HG03095 (cell line): ENCODE results near the gene CALY.
"Not testable (repeated sequence)": the region's sequence is repeated elsewhere in the genome, so short reads cannot be mapped to it uniquely, and the experiment has no call there.

Experiments
- ATAC-seq: cut with Tn5 transposase; IDR thresholded peaks from one replicate; pipeline ENCODE4 v1.9.1; 2021; ENCODE audit warnings: moderate library complexity; ENCODE audit not compliant: unreplicated experiment

The CALY gene, protein sequence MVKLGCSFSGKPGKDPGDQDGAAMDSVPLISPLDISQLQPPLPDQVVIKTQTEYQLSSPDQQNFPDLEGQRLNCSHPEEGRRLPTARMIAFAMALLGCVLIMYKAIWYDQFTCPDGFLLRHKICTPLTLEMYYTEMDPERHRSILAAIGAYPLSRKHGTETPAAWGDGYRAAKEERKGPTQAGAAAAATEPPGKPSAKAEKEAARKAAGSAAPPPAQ

DNA sequence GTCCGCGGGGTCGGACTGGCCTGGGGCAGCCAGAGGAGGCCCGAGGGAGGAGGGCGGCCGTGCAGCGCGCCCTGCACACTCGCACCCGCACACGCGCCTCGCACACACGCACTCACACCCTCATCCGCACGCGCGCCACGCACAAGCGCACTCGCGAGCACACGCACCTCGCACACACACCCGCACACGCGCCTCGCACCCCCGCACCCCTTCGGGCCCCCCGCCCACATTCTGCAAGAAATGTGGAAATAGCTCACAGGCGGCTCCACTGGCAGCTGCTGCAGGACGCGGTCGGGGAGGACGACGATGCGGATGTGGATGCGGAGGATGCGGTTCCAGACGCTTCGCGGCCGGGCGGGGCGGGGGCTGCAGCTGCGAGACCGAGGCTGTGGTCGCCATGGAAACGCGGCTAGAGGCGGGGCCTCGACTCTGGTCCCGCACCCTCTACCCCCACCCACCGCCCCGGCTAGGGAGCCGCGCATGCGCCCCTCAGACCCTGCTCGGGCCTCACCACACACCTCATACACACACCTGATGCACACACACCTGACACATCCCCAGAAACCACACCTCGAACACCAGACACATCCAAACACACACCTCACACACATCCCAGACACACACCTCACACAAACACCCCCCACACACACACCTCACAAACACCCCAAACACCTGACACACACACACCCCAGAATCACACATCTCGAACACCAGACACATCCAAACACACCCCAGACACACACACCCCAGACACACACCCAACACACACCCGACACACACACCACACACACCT lies at the start of gene CALY:
CALY (minus strand) TSS at position 320 of the 793 bp plus-strand sequence. CDS start 7,907 bp downstream, outside the sequence.
- no peak for ATAC-seq

DNA sequence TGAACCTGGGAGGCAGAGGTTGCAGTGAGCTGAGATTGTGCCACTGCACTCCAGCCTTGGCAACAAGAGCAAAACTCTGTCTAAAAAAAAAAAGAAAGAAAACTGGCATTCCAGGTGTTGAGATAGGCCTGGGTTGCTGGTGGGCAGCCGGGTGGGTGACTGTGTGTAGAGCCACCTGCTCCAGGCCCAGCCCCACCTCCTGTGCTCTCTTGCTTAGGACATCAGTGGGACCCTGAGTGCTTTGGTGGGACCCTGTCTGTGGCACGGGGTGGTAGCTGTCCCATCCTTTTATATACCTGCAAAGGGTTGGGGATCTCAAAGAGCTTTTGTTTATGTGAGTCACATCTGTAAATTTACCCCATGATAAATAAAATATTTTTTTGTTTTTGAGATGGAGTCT lies 48.5 kb upstream of the CALY start:
- no peak for ATAC-seq

DNA sequence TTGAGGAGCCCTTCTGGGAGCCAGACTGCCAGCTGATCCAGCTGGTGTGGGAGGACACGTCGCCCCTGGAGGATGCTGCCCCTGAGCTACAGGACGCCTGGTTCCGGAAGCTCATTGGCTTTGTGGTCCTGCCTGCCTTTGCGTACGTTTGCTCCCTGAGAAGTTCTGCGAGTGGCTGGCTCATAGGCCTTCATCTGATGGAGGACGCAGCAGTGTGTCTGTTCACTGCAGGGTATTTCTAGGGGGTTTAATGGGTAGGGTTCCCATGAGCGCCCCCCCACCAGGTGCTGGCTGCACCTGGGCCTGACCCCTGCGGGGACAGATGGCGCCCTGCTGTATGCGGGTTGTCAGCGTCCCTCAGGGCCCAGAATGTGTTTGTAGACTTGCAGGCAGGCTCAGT lies 47.4 kb upstream of the CALY start:
- ATAC-seq, result no peak

DNA sequence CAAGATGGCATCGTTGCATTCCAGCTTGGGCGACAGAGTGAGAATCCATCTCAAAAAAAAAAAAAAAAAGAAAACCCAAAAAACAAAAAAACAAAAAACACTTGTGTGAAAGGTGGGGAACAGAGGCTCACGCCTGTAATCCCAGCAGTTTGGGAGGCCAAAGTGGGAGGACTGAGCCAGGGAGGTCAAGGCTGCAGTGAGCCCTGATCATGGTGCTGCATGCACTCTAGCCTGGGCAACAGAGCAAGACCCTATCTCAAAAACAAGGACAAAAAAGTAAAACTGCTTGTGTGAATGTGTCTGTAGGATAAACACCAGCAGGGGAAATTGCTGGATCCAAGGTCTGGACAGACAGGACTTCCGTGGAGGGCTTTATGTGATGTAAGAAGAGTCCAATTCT lies 46.9 kb upstream of the CALY start:
- no peak for ATAC-seq

DNA sequence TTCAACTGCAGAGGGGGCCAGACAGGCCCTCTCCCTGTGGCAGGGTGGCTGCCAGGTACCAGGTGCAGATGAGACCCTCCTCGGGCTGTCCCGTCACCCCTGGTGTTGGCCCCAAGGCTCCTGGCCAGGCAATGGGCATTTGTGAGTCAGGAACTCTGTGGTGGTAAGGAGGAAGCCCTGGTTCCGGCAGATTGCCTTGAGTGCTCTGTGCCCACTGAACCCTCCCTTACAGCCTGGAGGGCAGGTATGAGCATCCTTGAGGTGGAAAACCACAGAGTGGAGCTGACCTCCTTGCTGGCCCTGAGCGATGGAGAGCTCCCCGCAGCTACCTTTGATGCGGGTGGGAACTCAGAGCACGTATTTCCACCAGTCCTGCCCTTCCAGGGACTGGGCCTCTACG lies 44.3 kb upstream of the CALY start:
- no peak for ATAC-seq

DNA sequence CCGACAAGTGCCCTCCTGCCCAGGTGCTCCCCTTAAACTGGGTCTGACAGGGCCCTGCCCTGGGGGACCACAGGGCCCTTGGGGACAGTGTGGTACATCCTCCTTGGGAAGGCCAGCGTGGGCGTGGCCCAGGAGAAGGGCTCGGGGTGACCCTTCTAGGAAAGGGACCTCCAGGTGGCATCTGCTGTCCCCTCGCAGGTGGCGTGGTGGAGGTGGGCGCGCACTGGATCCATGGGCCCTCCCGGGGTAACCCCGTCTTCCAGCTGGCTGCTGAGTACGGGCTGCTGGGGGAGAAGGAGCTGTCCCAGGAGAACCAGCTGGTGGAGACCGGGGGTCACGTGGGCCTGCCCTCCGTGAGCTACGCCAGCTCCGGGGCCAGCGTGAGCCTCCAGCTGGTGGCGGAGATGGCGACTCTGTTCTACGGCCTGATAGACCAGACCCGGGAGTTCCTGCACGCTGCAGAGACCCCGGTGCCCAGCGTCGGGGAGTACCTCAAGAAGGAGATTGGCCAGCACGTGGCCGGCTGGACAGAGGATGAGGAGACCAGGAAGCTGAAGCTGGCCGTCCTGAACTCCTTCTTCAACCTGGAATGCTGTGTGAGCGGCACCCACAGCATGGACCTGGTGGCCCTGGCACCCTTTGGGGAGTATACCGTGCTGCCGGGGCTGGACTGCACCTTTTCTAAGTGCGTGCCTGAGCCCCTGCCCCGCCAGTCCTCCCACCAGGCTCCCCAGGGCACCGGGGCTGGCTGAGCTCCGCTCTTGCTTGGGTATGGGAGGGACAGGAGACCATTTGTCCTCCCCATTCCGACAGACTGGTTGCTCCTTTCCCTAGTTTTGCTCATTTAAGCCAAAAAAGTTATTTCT lies 43.3 kb upstream of the CALY start:
- no peak for ATAC-seq

DNA sequence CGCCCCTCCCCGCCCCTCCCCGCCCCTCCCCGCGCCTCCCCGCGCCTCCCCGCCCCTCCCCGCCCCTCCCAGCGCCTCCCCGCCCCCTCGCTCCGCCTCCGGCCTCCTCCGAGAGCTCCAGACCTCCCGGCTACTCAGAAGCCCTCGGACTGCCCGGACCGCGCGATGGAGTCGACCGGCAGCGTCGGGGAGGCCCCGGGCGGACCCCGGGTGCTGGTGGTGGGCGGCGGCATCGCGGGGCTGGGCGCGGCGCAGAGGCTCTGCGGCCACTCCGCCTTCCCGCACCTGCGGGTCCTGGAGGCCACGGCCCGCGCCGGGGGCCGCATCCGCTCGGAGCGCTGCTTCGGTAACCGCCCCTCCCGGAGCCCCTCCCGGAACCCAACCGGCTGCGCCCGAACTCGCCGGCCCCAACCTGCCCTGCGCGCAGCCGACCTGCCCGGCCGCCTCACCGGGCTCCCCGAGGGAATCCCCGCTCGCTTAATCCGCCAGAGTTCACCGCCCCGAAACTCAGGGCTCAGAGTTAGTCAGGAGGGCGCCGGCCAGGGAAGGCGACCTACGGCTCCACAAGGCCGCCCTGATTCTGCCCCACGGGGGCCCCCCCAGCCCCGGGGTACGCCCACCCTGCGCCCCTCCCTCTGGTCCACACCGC lies 42.6 kb upstream of the CALY start, which contains the start of gene PAOX:
PAOX (plus strand) TSS at position 111 of the 649 bp plus-strand sequence; CDS start at position 166, 55 bp downstream.
- ATAC-seq, result peak; percentile 50

DNA sequence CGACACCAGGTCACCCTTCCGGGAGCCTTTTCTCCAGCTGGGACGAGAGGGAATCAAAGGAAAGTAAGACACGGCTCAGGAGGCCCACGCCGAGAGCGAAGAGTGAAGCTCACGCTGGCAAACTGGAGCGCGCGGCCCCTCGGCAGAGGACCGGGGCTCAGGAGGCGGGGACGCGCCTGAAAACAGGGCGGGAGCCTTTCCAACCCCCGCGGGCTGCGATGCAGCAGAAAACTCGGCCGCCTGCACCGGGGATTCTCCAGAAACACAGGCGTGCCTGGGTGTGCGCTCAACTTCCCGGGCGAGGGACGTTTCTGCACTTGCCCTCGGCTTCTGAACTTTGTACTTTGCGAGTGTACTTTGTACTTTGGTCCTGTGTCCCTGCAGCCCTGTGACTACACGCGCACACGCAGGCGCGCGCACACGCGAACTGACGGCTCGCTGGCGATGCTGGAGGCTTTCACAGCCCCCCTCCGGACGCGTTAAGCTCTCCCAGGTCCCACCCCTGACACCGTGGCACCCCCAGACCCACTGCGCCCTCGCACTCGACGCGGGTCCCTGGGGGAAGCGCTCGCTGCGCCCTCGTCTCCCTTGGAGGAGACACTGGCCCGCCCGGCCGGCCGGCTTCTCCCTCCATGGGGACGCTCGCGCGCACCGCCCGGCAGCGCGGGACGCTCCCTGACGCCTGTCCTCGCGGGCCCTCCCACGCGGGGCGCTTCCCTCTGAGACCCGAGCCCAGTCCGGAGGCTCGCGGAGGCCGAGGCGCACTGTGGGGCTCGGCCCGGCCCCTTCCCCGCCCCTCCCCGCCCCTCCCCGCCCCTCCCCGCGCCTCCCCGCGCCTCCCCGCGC lies 41.8 kb upstream of the CALY start:
- peak; percentile 34 for ATAC-seq

DNA sequence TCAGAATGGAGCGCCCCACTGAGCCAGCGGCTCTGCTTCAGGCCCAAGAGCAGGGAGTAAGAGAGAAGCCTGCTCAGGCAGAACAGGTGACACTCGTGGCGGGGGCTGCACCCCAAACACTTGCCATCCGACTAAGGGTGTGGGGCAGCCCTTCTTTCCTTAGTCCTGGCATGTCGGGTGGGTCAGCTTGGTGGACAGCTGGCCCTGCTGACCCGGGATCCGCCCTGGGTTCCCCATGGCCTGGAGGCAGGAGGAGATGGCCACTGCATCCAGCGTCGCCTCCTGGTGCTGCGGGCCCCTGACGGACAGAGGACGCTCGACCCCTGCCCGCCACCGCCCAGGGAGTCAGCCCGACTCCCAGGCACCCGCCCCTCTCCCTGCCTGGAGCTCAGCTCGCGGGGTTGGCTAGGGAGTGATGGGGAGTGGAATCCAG lies 41.1 kb upstream of the CALY start:
- no peak for ATAC-seq

DNA sequence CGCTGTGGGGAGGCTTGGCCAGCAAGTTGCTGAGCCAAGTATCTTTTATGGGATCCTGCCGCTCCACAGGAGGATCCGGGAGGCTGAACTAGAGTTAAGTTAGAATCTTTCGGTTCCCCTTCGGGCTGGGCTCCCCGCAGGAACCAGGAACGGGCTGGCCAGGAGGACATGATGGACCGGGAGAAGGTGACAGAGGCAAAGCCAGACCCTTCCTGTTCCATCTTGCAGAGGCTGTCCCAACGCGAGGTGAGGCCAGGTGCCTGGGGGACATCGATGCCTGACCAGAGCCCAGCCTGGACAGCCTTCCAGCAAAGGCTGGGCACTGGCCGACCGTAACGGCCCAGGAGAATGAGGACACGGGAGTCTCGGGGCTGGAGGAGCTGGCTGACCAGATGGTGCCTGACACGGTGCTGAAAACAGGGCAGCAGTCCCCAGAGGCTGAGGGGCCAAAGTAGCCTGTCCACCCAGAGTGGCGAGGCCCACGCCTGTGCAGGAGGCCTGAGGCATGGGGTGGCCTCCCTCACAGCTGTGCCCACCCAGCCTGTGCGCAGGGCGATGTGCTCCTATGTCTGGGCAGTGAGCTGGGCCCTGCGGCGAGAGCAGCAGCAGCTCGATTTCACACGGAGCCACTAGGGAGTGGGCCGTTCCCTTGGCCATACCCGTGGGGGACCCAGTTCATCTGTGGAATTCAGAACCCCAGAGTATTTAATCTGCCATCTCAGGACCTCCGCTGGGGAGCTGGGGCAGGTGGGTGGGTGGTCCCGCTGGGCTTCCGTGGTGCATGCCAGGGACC lies 40.5 kb upstream of the CALY start:
- no peak for ATAC-seq

DNA sequence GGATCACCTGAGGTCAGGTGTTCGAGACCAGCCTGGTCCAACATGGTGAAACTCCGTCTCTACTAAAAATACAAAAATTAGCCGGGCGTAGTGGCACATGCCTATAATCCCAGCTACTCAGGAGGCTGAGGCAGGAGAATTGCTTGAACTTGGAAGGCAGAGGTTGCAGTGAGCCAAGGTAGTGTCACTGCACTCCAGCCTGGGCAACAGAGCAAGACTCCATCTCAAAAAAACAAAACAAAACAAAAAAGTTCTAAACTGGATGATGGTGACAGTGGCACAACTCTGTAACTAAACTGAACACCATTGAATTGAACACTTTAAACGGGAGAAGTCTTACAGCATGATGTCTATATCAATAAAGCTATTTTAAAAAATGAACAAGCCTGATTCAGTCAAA lies 39.5 kb upstream of the CALY start:
- ATAC-seq, result not testable (repeated sequence)

DNA sequence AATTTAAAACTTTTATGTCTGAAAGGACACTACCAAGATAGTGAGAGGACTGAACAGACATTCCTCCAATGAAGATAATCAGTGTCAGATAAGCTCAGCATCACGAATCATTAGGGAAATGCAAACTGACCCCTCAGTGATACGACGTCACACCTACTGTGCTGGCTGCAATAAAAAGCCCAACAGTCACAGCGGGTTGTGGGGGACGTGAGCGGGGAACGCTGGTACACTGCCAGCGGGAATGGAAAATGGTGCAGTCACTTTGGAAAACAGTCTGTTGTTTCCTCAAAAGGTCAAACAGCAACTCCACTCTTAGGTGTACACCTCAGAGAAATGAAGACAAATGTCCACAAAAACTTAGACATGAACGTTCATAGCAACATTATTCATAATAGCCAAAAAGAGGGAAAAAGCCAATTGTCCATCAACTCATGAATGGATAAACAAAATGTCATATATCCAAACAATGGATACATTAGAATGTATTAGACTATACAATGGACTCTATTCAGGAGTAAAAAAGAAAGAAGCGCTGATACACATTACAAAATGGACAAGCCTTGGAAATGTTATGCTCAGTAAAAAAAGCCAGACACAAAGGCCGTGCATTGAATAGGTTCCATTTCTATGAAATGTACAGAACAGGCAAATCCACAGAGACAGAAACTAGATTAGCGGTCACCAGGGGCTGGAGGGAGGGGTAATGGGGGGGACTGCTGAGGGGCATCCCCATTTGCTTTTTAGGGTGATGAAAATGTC lies 38.8 kb upstream of the CALY start:
- no peak for ATAC-seq

DNA sequence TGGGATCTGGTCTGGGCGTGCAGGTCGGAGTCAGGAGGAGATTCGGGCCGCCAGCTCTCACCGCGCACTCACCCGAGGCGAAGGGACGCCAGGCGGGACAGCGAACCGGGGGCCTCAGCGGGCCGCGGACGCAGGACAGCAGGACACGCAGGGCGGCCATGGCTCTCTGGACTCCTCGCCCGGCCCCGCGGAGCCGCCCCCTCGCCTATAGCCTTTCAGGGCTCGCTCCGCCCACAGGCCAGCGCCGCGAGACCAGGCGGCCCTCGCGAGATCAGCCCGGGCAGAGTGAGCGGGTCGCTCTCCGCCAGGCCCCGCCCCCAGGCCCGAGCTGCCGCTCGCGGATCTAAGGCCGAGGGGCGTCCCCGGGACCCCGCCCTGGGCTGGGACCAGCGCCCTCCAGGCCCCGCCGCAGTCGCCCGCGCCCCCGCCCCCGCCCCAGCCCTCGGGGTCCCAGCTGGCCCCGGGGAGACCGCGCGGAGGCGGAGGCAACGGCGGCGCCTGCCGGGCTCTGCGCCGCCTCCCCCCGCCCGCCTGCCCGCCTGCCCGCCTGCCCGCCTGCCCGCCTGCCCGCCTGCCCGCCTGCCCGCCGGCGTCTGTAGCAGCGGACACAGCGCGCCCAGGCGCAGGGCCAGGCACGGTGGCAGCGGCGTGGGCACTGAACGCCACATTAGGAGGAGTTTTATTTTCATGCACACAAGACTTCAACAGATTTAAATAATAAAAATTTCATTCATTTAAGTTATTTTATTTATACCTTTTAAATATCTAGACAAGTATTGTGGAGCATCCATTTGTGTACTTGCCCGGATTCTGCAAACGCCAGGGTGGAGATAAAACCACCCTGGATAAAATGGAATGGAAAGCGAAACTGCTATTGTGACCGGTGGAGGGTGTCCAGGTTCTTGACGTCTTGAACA lies 36.7 kb upstream of the CALY start, which contains the start of gene ECHS1:
ECHS1 (minus strand) TSS at position 181 of the 917 bp plus-strand sequence; CDS start at position 160, 21 bp downstream.
- ATAC-seq, result peak; percentile 97

DNA sequence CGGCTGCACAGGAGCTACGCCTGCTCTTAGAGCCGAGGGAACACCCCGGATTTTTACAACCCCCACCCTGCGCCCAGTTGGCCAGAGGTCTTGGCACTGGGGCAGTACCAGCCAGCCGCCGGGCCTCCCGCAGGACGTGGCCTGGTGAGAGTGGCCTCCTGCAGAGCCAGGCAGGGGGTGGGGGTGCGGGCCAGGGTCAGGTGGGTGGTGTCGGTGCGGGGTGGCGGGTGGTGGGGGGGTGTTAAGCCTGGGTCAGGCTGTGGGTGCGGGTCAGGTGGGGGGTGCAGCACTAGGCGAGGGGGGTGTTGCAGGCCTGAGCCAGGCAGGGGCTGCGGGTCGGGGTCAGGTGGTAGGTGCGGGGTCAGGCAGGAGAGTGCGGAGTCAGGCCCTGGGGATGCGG lies 35.8 kb upstream of the CALY start:
- no peak for ATAC-seq

DNA sequence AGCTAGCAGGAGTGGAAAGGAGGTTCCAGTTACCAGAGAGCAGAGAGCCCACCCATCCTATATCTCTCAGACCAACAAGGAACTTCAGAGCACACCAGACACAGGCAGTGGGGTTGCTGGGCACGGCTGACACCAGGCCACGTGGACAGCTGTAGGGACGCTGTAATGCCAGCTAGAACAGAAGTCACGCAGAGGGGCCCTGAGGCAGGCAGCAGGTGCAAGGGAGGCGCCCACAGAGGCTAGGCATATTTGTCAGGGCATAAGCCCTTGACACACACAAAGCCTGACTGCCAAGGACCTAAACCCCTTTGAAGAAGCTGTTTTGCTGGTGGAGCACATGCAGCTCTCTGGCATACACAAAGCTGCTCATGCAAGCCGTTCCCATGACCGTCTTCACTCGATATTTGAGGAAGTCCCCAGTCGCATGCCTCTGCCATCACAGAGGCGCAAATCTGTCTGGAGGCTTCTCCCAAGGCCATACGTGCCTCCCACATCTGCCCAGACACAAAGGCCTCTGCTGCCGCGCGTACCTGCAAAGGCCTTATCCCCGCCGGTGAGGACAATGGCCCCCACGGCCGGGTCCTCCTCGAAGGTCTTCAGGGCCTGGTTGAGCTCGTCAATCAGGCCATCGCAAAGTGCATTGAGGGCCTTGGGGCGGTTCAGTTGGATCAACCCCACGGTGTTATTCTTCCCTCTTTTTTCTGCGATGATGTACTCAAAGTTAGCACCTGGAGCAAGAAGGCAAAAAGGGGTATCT lies 33.5 kb upstream of the CALY start:
- no peak for ATAC-seq

DNA sequence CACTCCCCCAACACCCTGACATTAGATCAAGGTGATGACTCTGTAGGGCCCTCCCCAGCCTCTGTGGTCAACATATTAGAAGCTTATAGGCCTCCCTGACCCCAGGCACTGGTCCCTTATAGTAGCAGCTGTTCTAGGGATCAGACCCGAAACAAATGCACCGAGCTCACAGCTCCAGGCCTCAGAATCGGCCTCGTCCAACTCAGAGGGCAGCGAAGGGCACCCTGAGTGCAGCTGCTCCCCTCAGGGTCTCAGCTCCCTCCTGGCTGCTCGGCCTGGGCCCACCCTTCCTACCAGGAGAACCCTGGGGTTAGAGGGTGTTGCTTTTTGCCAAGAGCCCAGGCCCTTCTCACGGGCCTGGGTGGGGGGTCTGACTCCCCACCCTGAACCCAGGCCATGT lies 31.5 kb upstream of the CALY start:
- ATAC-seq, result no peak

DNA sequence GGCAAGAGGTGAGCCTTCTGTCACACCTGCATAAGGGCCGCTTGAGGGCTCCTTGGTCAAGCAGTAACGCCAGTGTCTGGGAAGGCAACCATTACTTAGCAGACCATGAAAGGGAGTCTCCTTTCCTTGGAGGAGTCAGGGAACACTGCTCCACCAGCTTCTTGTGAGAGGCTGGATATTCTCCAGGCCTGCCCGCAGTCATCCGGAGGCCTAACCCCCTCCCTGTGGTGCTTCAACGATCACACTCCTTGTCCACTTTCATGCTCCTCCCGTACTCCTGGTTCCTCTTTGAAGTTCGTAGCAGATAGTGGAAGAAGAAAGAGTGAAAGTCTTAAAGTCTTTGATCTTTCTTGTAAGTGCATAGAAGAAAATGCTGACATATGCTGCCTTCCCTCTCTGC lies 30.8 kb upstream of the CALY start:
- ATAC-seq, result not testable (repeated sequence)
